GM21737 (cell line): ENCODE results near the gene LILRB2.
"Not testable (repeated sequence)": the region's sequence is repeated elsewhere in the genome, so short reads cannot be mapped to it uniquely, and the experiment has no call there.

Experiments used
- ATAC-seq: cut with Tn5 transposase; IDR thresholded peaks from one replicate; pipeline ENCODE4 v1.9.1; 2021; ENCODE audit warnings: mild to moderate bottlenecking, moderate library complexity; ENCODE audit not compliant: unreplicated experiment

The LILRB2 gene

DNA sequence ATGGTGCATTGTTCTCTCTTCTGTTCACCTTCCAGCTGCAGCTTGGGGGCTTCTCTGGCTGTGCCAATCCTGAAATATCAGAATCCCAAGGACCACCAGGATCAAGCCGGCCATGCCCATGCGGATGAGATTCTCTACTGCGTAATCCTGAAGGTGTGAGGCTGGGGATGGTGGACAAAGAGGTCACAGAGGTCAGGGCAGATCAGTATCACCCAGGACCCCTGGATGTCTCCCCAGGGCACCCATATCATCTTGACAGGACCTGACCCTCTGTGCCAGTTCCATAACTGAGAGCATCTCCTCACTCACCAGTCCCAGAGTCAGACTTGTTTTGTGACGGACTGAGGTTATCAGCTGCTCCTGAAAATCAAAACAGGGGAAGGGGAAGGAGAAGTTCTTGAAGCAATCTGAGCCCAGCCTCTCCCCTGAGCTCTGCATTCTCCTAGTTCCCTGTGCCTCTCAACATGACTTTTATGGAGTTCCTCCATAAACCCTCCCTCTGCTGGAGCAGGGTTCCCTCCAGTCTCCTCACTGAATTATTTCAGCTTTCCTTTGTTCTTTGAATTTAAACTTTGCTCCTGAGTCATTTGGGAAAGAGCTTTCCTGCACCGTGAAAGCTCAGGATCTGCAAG lies 26.6 kb upstream of the LILRB2 start:
- no peak for ATAC-seq

- no peak for ATAC-seq
Observed at GRCh38 chr19:54305141-54305540, 24.2 kb upstream of the LILRB2 start.

DNA sequence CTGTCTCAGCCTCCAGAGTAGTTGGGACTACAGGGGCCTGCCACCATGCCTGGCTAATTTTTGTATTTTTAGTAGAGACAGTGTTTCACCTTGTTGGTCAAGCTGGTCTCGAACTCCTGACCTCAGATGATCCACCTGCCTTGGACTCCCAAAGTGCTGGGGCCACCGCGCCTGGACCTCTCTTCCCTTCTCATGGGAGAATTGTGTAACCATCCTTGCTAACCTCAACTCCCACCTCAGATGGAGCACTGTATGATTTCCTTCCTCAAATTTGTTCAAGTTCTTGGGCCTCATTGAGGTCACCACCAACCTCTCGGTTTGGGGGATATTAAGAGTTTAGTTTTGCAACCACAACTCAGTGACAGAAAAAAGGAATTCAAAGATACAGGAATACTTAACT lies 21.3 kb upstream of the LILRB2 start:
- ATAC-seq: no peak

GRCh38 chr19:54299515-54299914 lies 18.6 kb upstream of the LILRB2 start:
- ATAC-seq: no peak

DNA sequence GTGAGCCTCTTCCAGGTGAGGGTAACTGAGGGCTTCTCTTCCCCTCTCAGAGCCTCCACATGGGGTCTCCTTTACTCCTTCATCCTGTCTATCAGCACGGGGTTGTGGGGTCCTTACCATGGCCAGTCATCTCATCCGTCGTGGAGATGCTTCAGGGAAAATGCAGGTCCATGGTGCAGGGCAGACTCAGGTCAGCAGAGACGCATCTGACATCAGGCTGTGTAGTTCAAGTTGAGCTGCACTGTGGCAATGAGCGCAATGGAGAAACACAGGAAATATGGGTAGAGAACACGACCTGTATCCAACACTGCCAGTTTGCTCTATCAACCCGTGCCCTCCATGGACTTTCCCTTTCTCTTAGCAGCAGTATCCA lies 18.2 kb upstream of the LILRB2 start:
- no peak for ATAC-seq

DNA sequence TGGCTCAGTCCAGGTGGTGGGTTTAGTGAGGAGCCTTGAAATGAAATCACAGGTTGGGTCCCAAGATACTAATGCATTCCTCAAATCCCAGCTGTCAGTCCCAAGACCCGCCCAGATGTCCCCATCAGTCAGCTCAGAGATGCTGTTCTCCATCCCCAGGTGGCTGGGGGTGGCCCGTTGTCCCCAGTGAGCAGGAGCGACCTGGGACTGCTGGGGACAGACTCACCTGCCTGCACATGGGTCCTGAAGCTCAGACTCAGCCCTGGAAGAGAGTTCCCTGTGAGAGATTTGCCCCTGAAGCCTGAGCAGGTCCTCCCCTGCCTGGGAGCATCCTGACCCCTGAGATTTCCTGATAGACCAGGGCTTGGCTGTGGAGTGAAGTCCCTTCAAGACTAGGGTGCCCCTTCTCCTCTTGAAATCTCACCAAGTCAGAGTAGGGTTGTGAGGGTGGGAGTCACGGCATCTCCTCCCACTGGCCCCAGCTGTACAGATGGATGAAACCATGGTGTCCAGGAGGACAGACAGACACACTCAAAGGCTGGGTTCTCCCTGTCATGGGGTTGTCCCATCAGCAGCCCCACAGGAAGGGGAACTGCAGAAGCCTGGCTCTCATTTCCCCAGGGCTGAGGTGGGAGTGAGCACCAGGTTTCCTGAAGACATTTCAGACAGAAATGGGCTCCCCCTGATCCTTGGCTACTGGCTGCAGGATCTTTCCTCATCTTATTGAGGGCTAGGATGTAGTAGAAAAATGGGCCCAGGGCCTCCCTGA lies 17.6 kb upstream of the LILRB2 start:
- ATAC-seq: no peak

GRCh38 chr19:54297759-54298305 lies 16.9 kb upstream of the LILRB2 start:
- ATAC-seq: no peak

- ATAC-seq: no peak
Observed at GRCh38 chr19:54294539-54294938, 13.6 kb upstream of the LILRB2 start.

GRCh38 chr19:54289160-54289559 lies 8.2 kb upstream of the LILRB2 start:
- not testable (repeated sequence) for ATAC-seq

DNA sequence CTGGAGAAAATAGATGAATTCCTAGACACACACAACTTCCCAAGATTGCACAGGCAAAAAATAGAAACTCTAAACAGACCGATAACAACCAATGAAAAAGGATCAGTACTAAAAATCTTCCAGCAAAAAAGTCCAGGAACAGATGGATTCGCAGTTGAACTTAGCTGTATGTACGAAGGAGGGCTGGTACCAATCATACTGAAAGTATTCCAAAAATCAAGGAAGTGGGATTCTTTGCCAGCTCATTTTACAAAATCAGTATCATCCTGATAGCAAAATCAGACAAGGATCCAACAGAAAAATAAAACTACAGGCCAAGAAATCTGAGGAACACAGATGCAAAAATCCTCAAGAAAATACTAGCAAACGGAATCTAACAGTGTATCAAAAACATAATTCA lies 6.5 kb upstream of the LILRB2 start:
- ATAC-seq: no peak

DNA sequence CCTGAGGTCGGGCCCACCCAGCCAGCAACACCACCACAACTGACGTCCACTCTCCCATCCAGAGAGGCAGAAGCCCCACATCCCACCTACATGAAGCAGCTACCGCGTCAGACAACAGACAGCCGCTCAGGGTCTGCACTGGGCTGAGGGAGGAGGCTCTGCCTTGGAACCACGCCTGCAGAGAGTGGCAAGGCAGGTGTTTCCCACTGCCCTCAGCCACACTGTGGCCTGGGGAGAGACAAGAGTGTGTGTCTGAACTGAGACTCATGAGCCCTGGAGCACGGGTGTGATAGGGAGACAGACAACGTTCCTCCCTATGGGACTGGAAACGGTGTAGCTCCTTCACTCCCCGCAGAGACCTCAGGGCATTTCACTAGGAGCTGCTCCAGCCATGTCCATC lies 5.4 kb upstream of the LILRB2 start:
- ATAC-seq: not testable (repeated sequence)

DNA sequence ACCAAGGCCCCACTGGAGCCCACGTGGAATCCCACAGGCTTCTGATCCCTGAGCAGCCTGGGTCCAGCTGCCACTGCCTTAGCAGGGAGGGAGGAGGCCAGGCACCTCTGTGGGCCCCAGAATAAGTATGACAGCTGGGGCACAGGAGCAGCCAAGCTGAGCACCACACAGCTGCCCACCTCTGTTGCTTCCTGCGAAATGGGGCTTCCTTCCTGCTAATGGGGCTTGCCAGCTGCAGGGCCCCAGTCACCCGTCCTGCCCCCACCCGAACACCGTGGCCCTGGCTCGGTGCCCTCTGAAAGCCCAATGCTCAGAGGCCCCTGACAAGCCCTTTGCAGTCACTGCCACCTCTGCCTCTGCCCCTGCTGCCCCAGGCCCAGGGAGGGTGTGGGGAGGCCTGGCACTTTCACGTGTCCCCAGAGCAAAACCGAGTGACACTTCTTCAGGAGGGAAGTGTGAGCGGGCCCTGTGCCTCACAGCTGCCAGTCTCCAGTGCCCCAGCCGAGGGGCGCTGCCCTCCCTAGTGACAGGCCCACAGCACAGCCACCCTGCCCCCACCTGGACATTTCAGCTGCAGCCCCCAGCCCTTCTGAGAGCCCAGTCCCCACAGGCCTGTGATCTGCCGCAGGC lies 4.6 kb upstream of the LILRB2 start:
- not testable (repeated sequence) for ATAC-seq

DNA sequence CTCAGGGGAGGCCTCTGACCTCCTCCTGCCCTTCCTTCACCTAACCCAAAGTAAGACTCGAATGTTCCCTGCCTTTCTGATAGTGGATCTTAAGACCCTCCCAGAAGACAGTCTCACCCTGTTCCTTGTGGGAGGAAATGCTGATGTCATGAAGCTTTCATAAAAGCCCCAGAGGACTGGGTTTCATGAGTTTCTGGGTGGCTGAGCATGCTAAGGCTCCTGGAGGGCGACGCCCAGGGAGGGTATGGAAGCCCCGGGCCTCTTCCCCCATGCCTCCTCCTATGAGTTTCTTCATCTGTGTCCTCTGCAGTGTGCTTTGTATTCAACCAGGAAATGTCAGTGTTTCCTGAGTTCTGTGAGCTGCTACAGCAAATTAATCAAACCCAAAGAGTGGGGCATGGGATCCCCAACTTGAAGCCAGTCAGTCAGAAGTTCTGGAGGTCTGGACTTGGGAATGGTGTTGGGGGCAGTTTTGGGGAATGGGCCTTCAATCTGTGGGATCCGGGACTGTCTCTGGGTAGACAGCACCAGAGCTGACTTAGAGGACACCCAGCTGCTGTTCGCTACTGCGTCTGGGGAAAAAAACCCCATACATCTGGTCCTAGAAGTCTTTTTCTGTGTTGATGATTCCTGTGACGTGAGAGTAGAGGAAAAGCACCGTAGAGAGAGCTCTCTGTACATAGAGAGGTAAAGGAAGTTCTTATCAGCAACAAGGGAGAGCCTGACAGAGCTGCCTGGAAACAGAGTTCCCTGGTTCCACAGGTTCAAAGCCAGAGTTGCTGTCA lies 2.0 kb upstream of the LILRB2 start:
- no peak for ATAC-seq

DNA sequence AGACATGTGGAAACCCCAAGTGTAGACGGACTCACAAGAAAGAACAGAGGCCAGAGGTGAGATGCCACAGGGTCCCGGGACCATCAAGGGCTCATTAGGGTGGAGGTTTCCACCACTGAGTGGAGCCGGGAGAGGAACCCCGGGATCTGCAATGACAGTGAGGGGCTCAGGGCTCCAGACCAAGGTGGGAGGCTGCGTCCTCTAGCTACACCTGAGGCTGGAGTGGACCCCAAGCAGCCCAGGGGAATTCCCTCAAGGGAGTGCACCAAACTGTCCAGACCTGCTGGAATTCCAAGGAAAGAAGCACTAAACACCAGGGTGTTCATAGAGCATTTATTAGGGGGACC lies 792 bp upstream of the LILRB2 start:
- ATAC-seq: not testable (repeated sequence)

DNA sequence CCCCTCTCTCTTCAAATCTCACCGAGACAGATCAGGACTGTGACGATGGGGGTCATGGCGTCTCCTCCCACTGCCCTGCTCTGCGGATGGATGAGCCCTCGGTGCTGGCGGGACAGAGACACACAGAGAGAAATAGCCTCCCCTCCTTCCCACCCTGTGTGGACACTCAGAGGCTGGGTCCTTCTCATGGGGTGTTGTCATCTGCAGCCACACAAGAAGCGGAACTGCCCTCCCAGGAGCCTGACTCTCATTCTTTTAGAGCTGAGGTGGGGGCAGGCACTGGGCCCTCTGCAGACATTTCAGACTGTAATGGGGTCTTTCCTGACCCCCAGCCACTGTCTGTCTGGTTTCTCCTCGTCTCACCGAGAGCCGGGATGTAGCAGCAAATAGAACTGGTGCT lies 469 bp downstream of the LILRB2 start:
- not testable (repeated sequence) for ATAC-seq

DNA sequence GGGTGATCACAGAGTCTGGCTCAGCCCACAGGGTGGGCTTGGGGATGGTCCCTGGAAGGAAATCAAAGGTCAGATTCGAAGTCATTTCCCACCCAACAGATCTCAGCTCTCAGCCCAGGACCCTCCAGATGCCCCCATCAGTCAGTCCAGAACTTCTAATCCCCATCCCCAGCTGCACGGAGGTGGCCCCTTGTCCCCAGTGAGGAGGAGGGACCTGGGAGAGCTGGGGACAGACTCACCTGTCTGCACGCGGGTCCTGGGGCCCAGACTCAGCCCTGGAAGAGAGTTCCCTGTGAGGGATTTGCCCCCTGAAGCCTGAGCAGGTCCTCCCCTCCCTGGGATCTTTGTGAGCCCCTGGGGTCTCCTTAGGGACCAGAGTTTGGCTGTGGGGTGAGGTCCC lies 885 bp downstream of the LILRB2 start:
- ATAC-seq: not testable (repeated sequence)

DNA sequence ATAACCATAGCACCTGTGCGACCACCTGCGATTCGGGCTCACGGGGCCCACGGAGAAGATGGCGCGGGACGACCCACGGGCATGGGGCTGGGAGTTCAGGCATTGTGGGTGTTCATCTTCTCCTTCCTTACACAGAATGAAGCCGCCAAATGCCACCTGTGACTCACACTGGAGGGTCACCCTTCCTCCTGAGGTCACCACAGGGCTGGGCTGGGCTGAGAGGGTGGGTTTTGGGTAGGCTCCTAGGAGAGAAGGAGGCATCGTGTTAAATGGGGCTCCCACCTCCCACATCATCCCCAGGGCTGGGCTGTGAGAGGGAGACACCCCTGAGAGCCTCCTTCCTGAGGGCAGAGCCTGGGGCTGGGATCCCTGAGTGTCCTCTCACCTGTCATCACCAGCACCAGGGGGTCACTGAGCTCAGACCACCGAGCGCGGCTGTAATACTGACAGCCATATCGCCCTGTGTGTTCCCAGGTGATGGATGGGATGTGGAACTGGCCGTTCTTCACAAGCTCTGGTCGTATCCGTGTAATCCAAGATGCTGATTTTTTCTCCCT lies 1.4 kb downstream of the LILRB2 start:
- ATAC-seq: no peak

DNA sequence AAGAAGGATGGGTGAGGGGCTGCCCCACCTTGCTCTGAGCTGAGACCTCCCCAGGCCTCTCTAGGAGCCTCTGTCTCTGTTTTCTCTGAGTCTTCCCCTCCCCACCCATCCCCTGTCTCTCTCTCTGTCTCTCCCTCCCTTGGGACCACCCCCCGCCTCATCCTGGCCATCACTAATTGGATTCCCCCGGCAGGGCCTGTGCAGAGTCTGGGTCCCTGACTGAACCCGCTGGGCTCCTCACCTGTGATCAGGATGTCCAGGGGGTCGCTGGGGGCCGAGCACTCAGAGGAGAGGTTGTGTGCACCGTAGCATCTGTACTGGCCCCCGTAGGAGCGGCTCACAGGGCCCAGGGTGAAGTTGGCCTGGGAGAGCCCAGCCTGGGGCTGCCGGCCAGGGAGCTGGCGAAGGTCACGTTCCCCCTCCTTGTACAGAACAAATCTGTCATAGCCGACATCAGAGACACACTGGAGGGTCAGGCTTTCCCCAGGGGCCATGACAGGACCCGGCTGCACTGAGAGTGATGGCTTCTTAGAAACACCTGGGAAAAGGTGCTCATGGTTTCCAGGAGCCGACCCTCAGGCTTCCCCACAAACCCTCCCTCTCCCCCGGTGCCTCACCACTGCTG lies 2.2 kb downstream of the LILRB2 start:
- not testable (repeated sequence) for ATAC-seq

- not testable (repeated sequence) for ATAC-seq
Observed at GRCh38 chr19:54278056-54278455, 2.9 kb downstream of the LILRB2 start.

DNA sequence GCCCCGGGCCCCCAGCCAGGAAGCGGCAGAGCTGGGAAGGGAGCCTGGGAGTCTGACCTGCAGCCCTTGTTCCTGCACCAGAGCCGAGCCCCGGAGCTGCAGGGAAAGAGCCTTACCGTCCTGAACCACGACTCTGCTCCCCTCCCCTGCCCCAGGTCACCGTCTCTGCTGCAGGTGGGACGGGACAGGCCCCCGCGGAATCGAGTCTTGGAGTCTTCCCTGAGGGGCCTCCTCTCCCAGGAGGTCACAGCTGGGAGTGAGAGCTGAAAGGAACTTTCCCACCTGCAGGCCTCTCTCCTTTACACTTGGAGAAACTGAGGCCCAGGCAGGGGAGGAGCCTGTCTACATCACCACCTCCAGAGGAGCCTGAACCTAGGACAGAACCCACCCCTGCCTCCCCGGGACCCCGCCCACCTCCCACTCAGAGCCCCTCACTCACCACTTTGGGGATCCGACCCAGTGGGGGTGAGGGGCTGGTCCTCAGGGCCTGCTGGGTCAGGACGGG lies 3.7 kb downstream of the LILRB2 start:
- not testable (repeated sequence) for ATAC-seq
